HepG2 (cell line): Measurements from ENCODE around the gene RPGRIP1. TPM values are rescaled to one million over a fixed set of nuclear protein-coding genes. Genes with fewer than 3 reads are reported as not detected.

ENCODE experiments used
- AGO1 ChIP-seq: fragments of 200-400 bp; formaldehyde crosslinking; IDR thresholded peaks from 2 replicates; pipeline ENCODE4 v1.6.1; 2017; ENCODE audit warnings: mild to moderate bottlenecking, low read depth, low read length, moderate library complexity; ENCODE audit not compliant: poor library complexity, severe bottlenecking
- CBX2 ChIP-seq, 2 experiments: fragments of 200-600 bp in 1 of 2; sonication (generic); formaldehyde crosslinking in 1 of 2; IDR thresholded peaks; 2 replicates each; pipeline versions ENCODE4 v1.7.0 to v1.8.1; 2018 to 2022; ENCODE audit warnings: low read depth in 2 of 2, low read length in 1 of 2, mild to moderate bottlenecking in 1 of 2, missing genetic modification reagents in 1 of 2
- CHD2 ChIP-seq: IDR thresholded peaks from 2 replicates; pipeline ENCODE4 v1.6.1; 2011; ENCODE audit warnings: low read depth, low read length, improper control_type of control experiment
- CSRNP1 ChIP-seq: sonication (generic); formaldehyde crosslinking; IDR thresholded peaks from 2 replicates; pipeline ENCODE4 v1.8.1; 2023; ENCODE audit warnings: mild to moderate bottlenecking, missing genetic modification reagents
- ETV5 ChIP-seq: IDR thresholded peaks from 2 replicates; pipeline ENCODE4 v1.6.1; 2018; ENCODE audit warnings: missing biosample characterization, missing genetic modification reagents, inconsistent platforms, borderline replicate concordance
- FUBP1 ChIP-seq: sonication (generic); formaldehyde crosslinking; IDR thresholded peaks from 2 replicates; pipeline ENCODE4 v1.5.1; 2020; ENCODE audit warnings: missing genetic modification reagents, mild to moderate bottlenecking, borderline replicate concordance
- GATA4 ChIP-seq: sonication (generic); IDR thresholded peaks from 2 replicates; pipeline ENCODE4 v1.6.1; 2016; ENCODE audit warnings: antibody characterized with exemption, low read depth, borderline replicate concordance
- HBP1 ChIP-seq: IDR thresholded peaks from 2 replicates; pipeline ENCODE4 v1.6.1; 2016; ENCODE audit warnings: low read depth, control low read depth
- MED1 ChIP-seq: sonication (generic); formaldehyde crosslinking; IDR thresholded peaks from 2 replicates; pipeline ENCODE4 v1.4.0; 2020; ENCODE audit warnings: missing genetic modification reagents
- PPARG ChIP-seq: conservative IDR thresholded peaks from 2 replicates; pipeline ENCODE4 v1.6.1; 2016; ENCODE audit warnings: missing biosample characterization, missing genetic modification reagents
- SOX6 ChIP-seq, 2 experiments: fragments of 450-650 bp in 1 of 2; sonication (generic) in 1 of 2; formaldehyde crosslinking in 1 of 2; IDR thresholded peaks; 2 replicates each; pipeline versions ENCODE4 v1.4.0 to v1.6.1; 2017 to 2020; ENCODE audit warnings: antibody characterized with exemption in 1 of 2, mild to moderate bottlenecking in 1 of 2, missing genetic modification reagents in 1 of 2
- ZFP82 ChIP-seq: sonication (generic); formaldehyde crosslinking; IDR thresholded peaks from 2 replicates; pipeline ENCODE4 v1.5.1; 2020; ENCODE audit warnings: mild to moderate bottlenecking, missing genetic modification reagents, borderline replicate concordance
- ZNF343 ChIP-seq: sonication (generic); formaldehyde crosslinking; IDR thresholded peaks from 2 replicates; pipeline ENCODE4 v1.4.0; 2020; ENCODE audit warnings: mild to moderate bottlenecking, missing genetic modification reagents
- ZNF512 ChIP-seq: sonication (generic); formaldehyde crosslinking; IDR thresholded peaks from 2 replicates; pipeline ENCODE4 v1.4.0; 2020; ENCODE audit warnings: mild to moderate bottlenecking, missing genetic modification reagents
- ZNF530 ChIP-seq: sonication (generic); formaldehyde crosslinking; IDR thresholded peaks from 2 replicates; pipeline ENCODE4 v1.5.0; 2020; ENCODE audit warnings: low read depth, mild to moderate bottlenecking, missing genetic modification reagents
- ZNF639 ChIP-seq: conservative IDR thresholded peaks from 2 replicates; pipeline ENCODE4 v1.6.1; 2018; ENCODE audit warnings: missing genetic modification reagents
- polyA plus RNA-seq, 8 experiments: library from polyadenylated mRNA; depleted of rRNA in 3 of 8; stranded (reverse) in 7 of 8; unstranded in 1 of 8; fragments of >200 nt; fragmentation: Illumina TruSeq in 4 of 8; extraction: Trizol in 4 of 8; gene quantifications; 2 replicates each; pipeline versions ENCODE4 v1.2.1 to v1.2.3, GENCODE V29; 2011 to 2016; ENCODE audit warnings: low read depth in 4 of 8, missing spikeins in 1 of 8, mixed read lengths in 1 of 8; ENCODE audit not compliant: insufficient read depth in 1 of 8
- total RNA-seq, 5 experiments: library from RNA; depleted of rRNA; stranded (reverse); fragments of >200 nt; fragmentation: Illumina TruSeq; extraction: Trizol; gene quantifications; 2 replicates each; pipeline ENCODE4 v1.2.3, GENCODE V29; 2016; ENCODE audit warnings: low read depth in 1 of 5

The RPGRIP1 gene
- total and polyA plus RNA-seq, 2 of the 13 experiments (the other 11 are each of a cell fraction or from before 2014, with no cell fraction given) = 0.13 to 1.1 TPM

- TF ChIP-seq HBP1 (CRISPR knock-in tag) = peak; percentile 29; the same call in 1 of the 2 replicates
- TF ChIP-seq SOX6 (IDR thresholded peaks at IDR 0.05) = no peak
- TF ChIP-seq SOX6 (CRISPR knock-in tag; IDR thresholded peaks at IDR 0.05) = 0 out of 2 replicates have a peak, but pooled peaks have one; percentile 14
- no peak for TF ChIP-seq ZFP82
- no peak for TF ChIP-seq ZNF512
- TF ChIP-seq ZNF639 (CRISPR knock-in tag) = no peak
- peak; percentile 15; the same call in 1 of the 2 replicates for TF ChIP-seq MED1 (CRISPR knock-in tag)
- no peak for TF ChIP-seq CBX2 (IDR thresholded peaks at IDR 0.05; ENCODE audit: low read depth, low read length)
- no peak for TF ChIP-seq CBX2 (CRISPR knock-in tag; IDR thresholded peaks at IDR 0.05; ENCODE audit: low read depth)
- TF ChIP-seq CSRNP1 (CRISPR knock-in tag) = no peak
- no peak for TF ChIP-seq ZNF530 (CRISPR knock-in tag)
- peak; percentile 38; the same call in 1 of the 2 replicates for TF ChIP-seq ETV5 (CRISPR knock-in tag)
- TF ChIP-seq AGO1 = no peak
- no peak for TF ChIP-seq FUBP1 (CRISPR knock-in tag)
- no peak; the same call in 1 of the 2 replicates for TF ChIP-seq GATA4
- peak; percentile 53; the same call in 1 of the 2 replicates for TF ChIP-seq PPARG (CRISPR knock-in tag)
- TF ChIP-seq CHD2 = no peak
- TF ChIP-seq ZNF343 (CRISPR knock-in tag) = no peak
Observed at GRCh38 chr14:21308479-21309237, 28.8 kb downstream of the RPGRIP1 start (continued).
